Activated T-helper 1 cell treated with anti-CD3 and anti-CD28 coated beads, Interleukin-2, amount 50 U/mL, for 16 hours (primary cell): Measurements from ENCODE around the gene ZNF446.
"Not testable (repeated sequence)": the region's sequence is repeated elsewhere in the genome, so short reads cannot be mapped to it uniquely, and the experiment has no call there.

Experiments
- DNase-seq, 2 donors: peaks; one replicate each; pipeline ENCODE4 v3.0.0-alpha.2; 2020; ENCODE audit warnings: low read depth in 1 of 2, low spot score in 1 of 2

ZNF446 gene

GRCh38 chr19:58499021-58499927 is 23.1 kb downstream of the ZNF446 start:
- peak; percentile 87 to 90 for DNase-seq

DNA sequence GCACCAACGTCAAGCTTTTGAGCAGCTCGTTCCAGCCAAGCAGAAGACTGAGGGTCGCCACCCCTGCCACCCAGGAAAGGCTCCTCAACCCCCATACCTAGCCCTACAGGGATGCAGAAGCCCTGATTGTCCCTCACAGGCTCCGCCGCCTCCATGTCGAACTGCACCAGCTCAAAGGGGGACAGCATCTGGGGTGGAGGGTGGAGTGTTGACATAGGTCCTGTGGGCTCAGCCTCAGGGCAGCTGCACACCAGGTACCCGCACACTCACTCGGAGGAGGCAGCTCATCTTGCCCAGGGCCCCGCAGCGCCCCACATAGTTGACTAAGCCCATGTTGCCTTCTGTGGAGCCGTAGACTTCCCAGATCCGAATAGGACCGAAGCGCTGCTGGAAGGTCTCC is 24.1 kb downstream of the ZNF446 start:
- no peak for DNase-seq

DNA sequence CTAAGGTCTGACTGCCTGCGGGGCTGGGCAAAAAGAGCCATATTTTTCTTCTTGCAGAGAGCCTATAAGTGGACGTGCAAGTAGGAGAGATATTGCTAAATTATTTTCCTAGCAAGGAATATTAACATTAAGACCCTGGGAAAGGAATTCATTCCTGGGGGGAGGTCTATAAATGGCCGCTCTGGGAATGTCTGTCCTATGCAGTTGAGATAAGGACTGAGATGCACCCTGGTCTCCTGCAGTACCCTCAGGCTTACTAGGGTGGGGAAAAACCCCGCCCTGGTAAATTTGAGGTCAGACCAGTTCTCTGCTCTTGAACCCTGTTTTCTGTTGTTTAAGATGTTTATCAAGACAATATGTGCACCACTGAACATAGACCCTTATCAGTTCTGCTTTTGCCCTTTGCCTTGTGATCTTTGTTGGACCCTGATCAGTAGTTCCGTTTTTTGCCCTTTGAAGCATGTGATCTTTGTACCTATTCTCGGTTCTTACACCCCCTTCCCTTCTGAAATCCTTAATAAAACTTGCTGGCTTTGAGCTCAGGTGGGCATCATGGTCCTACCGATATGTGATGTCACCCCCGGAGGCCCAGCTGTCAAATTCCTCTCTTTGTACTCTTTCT is 31.6 kb downstream of the ZNF446 start:
- DNase-seq = not testable (repeated sequence)

DNA sequence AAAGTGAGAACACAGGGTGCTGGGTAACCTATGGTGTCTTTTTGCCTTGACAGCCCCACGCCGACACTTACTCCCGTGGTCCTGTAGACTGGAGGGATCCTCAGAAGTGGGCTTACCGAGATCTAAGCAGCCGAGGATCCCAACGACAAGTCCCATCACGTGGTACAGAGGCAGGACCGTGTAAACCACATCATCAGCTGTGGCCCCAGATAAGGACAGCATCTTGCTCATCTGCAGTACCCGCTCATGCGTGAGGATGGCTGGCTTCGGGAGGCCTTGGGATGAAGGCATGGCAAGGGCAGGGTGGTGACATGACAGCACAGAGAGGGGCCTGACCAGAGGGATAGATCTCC is 33.6 kb downstream of the ZNF446 start:
- DNase-seq = no peak

DNA sequence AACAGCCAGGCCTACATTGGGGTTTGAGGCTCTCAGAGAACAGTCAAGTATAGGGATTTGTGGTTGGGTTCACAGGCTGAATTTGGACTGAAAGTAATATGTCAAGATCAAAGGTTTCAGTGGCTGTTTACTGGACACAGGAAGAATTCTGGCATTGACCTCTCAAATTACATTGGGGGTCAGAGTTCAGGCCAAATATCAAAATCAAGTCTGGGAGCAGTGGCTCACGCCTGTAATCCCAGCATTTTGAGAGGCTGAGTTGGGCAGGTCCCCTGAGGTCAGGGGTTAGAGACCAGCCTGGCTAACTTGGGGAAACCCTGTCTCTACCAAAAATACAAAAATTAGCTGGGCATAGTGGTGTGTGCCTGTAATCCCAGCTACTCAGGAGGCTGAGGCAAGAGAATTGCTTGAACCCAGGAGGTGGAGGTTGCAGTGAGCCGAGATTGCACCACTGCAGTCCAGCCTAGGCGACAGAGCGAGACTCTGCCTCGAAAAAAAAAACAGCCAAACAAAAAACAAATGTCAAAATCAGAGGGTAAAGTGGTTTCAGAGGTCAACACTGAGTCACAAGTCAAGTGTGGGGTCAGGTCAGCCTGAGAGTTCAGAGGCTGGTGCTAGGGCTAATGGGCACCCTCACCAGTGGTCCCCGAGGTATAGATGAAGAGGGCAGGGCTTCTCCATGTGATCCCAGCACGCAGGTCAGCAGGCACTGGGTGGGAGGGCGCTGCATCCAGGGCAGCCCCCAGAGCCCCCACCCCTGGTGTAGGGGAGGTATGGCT is 34.1 kb downstream of the ZNF446 start:
- no peak for DNase-seq

- DNase-seq = no peak
These were observed 35.4 kb downstream of the ZNF446 start, which contains the start of gene SLC27A5 for GRCh38 chr19:58511353-58512208. Gene SLC27A5 (minus strand): TSS chr19:58511992. CDS start chr19:58511955, 37 bp downstream.

GRCh38 chr19:58513213-58513693 is 37.1 kb downstream of the ZNF446 start:
- no peak for DNase-seq

GRCh38 chr19:58513694-58514563 is 37.8 kb downstream of the ZNF446 start:
- DNase-seq = peak; percentile 86 to 93

- DNase-seq = no peak
These were observed 38.4 kb downstream of the ZNF446 start for GRCh38 chr19:58514564-58515022.

- no peak for DNase-seq
These were observed 39.1 kb downstream of the ZNF446 start for GRCh38 chr19:58515259-58515658.

GRCh38 chr19:58516246-58516836 is 40.2 kb downstream of the ZNF446 start:
- no peak for DNase-seq

DNA sequence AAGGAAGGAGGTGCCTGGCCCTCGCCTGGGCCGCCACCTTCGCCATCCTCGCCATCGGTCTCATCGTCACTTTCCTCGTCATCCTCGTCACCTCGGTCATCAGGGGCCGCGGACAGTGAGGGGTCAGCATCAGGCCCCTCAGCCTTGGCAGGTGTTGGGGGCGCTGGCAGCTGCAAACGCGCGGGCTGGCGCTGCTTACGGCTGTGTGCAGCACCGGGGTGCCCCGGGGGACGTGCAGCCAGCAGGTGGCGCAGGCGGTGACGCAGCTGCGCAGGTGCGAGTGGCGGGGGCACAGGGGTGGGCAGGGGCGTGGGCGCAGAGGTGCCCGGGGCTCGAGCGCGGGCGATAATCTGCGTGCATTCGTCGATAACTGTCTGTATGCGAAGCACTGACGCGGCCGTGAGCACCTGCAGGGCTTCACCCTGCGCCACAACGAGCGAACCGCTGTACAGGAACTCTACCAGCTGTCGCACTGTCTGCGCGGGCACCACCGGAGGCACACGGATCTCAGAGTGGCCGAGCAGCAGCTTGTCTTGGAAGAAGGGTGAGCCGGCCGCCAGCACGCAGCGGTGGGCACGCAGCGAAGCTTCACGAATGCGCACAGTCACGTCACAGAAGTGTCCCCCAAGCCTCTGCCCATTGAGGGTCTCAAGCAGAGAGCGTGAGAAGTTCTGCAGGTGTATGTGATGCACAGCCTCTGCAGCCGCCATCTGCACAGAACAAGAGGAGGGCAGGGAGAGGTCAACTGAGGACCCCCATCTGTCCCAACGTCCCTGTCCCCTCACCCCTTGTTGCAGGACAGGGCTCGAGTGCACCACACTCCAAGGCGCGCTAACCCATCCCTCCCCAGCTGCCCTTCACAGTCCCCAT is 41.0 kb downstream of the ZNF446 start:
- DNase-seq = no peak

GRCh38 chr19:58518256-58519086 is 42.3 kb downstream of the ZNF446 start:
- no peak for DNase-seq

DNA sequence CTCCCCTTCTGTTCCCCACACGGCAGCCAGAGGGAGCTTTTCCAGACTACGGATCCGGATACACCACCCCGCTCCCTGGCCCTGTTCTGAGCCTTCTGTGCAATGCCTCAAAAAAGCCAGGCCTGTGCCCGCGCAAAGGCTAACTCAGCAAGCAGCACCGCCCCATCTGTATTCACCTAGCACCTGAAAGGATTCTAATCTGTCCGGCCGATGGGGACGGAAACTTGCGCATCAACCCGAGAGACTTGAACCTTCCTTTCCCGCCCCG is 42.9 kb downstream of the ZNF446 start:
- DNase-seq = peak in 1 of 2 donors; percentile 23

DNA sequence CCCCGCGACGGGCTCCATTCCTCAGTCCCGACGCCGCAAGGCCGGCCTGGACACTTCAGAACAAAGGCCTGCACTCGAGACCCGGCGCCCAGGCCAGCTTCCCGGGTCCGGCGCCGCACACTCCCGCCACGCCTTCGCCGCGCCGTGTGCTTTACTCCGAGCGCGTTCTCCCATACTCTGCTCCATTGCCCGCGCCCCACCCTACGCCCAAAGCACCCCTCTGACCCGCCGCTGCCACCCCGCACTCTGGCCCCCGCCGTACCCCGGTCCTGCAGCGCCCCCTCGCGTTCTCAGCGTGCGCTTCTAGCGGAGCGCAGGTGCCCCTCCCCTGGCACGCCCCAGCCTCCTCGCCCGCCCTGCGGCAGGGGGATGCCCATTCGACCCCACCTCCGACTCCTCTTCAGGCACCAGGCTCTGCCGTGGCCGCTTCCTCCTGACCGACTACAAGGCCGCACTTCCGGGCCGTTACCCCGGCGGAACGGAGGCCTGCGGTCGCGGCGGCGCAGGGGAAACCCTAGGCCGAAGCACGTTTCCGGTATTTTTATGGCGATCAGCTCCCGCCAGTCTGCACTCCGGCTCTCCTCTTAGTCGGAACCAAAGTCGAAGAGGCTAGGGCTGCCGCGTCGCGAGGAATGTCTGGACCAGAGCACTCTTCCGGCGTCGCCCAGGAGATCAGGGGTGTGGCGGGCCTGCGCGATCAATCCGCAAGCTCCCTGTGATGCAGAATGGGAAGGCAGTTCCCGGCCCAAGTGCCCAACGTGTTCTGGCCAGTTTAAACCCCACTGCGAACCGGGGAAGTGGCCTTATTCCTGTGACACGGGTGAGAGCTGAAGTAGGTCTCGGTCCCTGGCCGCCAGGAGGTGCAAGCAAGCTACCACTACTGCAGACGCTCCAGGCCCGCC is 43.5 kb downstream of the ZNF446 start, which contains the start of gene ZBTB45:
ZBTB45 (minus strand) TSS at position 456 of the 902 bp plus-strand sequence. CDS start 2,137 bp downstream, outside the sequence.
- DNase-seq = peak; percentile 66 to 81

DNA sequence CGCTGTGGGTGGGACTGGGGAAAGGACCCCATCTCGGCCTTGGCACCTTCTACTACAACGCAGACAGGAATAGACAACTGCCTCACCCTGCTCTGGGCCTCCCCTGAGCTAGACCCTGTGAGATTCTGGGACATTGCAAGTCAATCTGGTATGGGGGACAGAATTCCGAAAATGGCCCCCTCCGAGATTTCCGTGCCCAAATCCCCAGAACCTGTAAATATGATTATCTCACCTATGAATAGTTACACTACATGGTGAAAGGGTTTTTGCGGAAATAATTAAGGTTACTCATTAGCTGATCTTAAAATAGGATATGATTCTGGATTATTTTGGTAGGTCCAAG is 44.1 kb downstream of the ZNF446 start:
- no peak for DNase-seq
